GM15510 (cell line): ENCODE measurements around the gene KLHL34.

ENCODE experiments used
- POLR2A ChIP-seq: IDR thresholded peaks from 3 replicates; pipeline ENCODE4 v1.6.1; 2011; ENCODE audit warnings: borderline replicate concordance; ENCODE audit not compliant: insufficient read length; ENCODE audit errors: extremely low read depth

The KLHL34 gene

DNA sequence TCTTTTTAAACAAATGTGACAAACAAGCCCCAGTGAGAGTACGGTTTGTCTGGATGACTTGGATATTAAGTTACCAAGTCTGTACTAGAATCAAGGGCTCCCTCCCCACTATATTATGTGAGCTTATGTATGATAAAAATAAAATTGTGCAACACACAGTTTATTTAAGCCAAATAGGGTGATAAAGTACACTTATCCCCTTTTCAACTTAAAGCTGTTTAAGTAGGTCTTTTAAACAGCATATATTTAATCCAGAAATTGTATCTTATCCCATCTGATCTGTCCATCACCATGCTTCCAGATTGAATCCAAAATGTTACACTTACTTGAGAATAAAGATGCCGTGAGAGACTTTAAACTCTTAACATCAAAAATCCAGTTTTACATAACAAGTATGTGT is 2.0 kb upstream of the KLHL34 start:
- no peak for TF ChIP-seq POLR2A

DNA sequence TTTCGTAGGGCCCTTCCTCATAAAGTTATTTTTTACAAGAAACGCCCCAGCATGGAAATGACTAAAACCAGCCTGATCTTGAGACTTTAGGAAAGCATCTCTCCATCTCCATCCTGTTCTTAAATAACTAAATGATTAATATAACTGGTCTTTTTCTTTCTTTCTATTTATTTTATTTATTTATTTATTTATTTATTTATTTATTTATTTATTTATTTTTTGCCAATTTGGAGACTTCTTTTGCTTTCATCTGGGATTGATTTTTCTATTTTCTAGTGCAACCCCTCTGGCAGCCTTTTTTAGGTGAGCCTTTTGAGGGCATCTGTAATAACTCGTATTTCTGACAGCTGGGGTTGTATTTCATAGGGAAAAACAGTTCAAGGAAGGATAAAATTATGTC is 1.2 kb upstream of the KLHL34 start:
- no peak for TF ChIP-seq POLR2A

DNA sequence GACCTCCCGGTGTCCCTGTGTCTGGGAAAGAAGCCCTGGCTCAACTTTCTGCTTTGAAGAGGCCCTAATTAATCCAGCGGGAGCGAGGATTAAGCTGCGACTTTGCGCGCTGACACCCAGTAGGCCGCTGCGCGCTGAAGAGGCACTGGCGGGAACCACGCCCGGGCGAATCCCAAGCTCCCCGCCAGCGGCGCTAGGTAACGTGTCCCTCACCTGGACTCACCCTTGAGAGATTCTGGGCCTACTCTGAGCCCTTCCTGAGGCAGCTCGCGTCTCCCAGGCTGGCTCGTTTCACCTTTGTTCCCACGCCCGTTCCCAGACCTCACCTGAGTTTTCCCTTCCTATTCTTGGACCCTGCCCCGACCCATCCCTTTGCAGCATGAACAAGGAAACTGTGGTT is 616 bp upstream of the KLHL34 start:
- no peak for TF ChIP-seq POLR2A

DNA sequence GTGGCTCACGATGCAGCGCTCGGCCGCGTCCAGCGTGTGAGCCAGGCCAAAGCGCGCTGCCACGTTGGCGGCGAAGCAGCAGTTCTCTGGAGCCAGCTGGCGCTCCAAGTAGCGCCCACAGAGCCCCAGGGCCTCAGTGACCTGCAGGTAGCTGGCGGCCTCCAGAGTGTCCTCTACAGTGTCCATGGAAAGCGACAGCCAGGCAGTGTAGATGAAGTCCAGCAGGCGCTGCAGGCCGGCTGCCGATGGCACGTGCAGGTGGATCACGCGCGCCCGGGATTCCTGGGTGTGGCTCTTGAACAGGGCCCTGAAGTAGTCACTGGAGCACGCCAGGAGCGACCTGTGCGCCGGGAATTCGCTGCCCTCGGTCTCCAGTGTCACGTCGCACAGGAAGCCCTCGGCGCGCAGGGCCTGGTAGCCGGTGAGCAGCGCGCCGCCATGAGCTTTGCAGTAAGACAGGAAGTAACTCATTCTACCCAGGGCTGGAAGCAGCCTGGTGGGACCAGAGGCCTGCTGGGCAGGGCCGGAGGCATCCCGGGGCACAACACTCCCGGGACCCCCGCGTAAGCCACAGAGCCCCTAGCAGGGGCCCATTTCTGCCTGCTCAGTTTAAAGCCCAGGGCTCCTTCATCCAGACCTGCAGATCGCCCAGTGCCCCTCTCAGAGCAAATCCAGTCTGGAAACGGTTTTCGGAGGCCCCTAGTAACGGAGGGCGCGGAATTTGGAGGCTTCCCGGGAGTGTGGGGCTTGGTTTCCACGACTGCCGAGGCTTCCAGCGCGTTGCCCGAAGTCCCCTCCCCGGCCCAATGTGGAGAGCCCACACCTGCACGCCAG is 595 bp downstream of the KLHL34 start:
- TF ChIP-seq POLR2A: no peak

DNA sequence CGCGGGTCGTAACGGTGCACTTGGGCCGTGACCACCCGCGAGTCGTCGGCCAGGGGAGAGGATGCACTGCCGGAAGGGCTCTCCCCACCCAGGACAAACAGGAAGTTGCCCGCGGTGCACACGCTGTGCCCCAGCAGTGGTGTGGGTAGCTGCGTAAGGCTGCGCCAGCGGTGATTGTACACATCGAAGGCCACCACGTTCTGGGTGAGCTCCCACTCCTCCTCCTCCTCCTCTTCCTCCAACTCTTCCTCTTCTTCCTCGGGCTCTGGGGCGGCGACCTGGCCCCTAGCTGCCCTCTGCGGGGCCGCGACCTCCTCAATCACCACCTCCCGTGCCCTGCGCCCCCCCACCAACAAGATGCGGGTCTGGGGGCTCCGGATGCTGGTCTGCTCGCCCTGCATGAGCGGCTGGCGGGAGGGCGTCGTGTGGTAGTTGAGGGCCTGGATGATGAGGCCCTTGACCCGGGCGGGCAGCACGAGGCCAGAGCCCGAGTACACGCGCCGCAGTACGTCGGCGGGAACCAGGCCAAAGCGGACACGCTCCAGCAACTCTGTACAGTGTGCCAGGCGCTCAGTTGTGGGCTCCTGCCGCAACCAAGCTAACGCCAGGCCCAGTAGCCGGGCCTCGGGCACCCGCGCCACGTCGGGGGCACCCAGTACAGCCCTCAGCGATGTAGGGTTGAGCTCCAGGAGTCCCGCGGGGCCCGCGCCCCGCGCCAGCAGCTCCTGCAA is 1.4 kb downstream of the KLHL34 start:
- no peak for TF ChIP-seq POLR2A

DNA sequence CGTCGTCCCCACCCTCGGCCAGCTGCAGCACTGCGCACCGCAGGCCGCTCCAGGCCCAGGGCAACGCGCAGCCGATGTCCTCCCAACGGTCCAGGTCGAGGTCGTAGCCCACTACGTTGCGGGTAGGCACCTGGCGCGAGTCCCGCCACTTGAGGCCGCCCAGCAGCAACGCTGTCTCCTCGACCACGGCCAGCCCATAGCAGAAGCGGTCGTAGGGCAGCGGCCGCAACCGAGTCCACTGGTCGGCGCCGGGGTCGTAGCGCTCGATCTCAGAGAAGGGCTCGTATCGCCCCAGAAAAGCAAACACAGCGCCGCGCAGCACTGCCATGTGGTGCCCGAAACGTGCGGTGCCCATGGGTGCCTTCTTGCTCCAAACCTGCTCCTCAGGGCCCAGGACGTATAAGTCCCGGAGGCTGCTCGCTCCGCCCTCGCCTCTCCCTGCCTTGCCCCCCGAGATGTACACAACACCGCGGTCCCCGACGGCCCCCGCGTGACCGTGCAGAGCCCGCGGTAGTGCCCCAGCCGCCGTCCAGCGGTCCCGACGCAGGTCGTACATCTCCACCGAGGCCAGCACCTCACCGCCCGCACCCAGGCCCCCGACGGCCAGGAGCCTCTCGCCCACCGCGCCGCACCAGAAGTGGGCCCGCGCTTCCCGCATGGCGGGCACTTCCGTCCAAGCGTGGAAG is 2.1 kb downstream of the KLHL34 start:
- no peak for TF ChIP-seq POLR2A

DNA sequence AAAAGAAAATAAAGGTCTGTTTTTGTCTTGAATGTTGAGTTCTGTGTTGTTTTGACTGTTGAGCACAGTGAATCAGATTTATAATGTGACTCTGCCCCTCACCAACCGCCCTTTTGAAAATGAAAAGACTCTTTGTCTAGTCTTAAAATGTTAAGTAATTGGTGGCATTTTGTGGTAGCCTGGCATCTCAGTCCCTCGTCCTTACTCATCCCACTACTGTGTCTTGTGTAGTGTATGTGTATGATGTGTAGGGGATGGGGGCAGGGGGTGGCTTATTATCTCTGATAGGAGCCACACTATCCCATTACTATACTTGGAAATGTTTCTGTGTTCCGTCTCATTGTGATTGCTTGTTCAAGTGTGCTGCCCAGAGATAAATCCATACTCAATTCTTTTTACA is 12.2 kb downstream of the KLHL34 start:
- no peak for TF ChIP-seq POLR2A

DNA sequence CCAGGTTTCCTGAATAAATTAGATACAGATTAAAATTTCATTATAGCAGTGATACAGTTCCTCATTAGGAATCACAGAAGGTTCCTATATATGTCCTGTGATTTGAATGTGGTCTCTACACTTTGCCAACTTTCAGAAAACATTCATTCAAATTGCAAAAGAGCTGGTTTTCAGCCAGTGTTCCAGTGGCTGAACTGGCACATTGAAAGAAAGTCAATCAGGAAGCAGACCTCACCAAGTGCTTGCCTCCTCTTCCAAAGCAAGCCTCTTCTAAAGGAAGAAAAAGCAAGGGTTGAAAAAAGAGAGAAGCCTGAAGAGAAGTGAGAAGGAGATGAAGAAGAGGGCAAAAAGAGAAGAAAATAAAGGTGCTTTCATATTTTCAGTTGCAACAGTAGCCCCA is 12.7 kb downstream of the KLHL34 start:
- TF ChIP-seq POLR2A: no peak

DNA sequence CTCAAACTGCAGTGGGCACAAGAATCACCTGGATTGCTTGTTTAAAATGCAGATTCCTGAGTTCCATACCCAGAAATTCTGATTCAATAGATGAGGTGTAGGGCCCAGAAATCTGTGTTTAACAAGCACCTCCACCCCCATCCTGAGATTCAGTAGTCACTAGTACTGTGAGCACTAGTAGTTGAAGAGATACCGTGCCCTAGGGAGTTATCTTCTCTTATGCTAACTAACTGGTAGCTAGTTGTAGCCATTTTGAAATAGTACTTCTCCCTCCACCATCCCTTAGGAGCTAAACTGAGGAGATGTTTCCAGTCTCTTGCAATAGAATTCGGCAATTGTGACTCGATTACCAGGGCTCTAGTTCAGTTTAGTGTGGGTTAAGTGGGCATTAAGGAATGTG is 18.4 kb downstream of the KLHL34 start:
- no peak for TF ChIP-seq POLR2A

DNA sequence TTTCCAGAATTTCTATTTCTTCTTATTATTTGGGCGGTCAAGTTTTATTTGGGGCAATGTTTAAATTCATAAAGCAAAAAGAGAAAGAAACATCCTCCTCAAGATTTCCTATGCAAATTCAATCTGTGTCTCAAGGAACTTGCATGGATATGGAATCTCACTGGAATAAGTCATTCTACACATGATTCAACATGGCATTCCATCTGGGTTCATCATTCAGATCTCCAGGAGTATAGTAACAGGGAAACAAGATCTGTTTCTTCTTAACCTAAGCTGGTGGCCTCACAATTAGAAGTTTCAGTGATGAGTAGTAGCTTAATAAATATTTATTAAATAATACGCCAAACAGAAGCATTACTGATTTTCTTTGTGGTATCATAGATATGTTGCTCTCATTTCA is 19.8 kb downstream of the KLHL34 start:
- no peak for TF ChIP-seq POLR2A

DNA sequence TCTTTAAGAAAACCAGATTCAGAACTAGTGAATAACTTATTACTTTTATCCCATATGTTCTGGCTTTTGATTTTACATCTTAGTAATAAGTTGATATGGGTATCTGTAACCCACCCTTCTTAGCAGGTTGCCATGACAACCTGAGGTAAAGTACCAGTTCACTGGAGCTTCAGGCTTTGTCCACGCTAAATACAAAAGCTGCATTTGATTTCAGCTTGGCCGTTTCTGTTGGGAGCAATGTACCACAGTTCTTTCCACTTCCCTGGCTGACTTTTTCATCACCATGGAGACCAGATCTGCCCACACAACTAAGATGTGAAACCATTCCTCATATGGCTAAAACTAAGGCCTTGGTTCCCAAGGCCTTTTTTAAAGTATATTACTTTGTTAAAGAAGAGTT is 26.1 kb downstream of the KLHL34 start:
- no peak for TF ChIP-seq POLR2A

DNA sequence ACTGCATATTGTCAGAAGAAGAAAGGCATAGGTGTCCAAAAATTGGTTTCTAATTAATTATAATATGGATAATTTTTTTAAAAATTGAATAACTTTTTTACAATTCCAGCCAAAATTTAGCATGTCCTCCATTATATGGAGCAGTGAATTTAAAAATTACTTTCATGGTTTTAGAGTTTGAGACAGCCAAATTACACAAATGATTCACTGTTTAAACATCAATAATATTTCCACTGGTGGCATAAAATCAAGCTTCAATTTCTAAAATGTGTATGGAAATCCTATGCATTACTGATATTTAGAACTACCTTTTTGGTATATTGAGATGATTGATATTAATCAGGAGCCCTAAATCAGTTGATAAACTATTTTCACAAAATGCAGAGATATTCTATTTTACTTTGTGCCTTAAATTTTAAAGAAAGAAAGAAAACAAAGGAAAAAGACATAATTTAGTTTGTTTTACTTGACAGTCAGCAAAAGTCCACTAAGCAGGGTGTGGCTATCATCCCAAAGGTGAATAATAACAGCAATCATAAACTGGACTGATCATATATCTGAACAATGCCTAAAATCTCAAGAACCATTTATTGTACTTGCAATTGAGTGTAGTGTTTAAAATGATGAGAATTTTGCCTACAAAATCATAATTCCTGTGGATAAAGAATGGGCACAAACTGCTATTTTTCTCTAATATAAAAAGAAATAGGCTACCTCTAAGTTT is 34.2 kb downstream of the KLHL34 start:
- no peak for TF ChIP-seq POLR2A

DNA sequence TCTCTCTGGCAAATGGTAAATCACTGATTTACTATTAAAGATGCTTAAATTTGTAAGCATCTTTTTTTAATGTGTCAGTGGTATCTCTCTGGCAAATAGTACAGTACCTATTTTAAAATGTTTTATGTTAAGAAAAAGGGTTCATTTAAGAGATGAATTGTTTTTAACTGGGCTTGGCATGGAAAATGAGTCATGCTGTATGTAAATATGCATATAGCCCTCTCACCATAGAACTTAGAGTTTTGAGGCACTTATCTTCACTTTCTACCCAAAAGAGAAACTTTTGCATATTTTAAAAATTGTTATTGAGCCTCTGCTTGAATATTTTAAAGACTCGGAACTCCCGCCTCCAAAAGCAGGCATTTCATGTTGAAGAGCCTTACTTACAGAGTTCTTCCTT is 37.9 kb downstream of the KLHL34 start:
- no peak for TF ChIP-seq POLR2A

DNA sequence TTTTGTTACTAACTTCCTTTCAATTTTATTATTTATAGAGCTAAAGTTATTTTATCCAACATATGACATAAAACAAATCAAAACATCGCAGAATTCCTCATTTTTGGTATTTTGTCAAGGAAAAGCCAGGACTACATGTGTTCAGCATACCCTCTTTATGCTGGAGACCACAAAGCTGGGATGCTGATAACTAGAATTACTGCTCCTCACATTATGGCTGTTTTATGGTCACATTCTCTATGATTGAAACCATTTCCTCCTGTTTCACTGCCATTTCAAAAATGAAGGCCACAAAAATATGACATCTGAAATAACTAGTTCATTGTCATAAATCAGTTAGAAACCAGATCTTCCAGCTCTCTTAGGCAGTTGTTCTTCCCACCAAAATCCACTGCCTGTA is 41.7 kb downstream of the KLHL34 start:
- TF ChIP-seq POLR2A: no peak

DNA sequence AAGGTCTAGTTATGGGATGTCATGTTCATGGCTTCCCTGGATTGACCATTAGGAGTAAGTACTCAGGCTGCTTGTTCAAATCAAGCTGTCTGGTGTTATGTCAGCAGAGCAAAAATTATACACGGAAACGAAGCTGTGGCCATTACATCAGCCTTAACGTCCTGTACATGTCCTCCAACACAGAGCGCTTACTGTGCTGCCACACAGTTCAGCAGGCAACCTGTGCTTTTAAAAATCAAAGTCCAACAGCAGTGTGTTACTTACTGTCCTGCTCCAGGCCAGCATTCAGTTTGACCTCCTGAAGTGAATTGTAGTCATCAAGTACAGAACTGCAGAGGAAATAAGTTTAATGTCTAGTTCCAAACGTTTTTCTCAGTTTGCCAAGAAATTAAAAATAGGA is 46.0 kb downstream of the KLHL34 start:
- TF ChIP-seq POLR2A: no peak
